GM12801 (cell line): ENCODE results near the gene CDX2.

Experiments
- CTCF ChIP-seq: IDR thresholded peaks from one replicate; pipeline ENCODE4 v1.5.1; 2011; ENCODE audit warnings: control low read depth; ENCODE audit not compliant: insufficient read length; ENCODE audit errors: extremely low read depth

Gene CDX2

DNA sequence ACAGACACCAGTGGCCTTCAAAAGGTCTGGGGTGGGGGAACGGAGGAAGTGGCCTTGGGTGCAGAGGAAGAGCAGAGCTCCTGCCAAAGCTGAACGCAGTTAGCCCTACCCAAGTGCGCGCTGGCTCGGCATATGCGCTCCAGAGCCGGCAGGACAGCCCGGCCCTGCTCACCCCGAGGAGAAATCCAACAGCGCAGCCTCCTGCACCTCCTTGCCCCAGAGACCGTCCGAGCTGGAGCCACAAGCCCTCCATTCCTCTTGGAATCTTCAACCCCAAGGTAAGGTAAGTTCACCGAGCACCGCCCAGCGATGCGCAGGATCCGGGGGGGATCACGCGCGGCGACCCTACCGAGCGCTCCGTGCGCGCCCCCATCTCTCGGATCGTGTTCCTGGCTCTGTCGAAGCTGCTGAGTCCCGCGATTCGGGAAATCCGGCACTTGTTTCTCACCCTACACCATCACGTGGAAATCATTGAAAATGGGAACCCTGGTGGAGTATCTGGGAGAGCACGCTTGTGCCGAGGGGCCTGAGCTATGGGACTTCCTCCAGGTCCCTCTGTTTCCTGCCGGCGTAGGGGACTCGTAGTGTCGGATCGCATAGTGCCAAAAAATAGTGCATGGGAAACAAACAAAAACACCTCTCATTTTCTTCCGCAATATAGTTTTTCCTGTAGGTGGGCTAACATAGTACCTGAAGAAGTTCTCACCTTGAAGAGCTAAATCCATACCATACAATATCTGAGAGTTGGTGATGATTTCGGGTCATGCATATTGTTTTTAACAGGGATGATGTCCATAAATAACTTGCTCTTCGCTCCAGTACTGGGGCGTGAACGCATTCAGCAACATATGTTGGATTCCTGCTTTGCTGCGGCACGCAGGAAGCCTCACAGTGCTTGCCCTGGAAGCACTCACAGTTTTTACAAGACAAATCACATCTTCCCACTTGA, 40.0 kb downstream of the CDX2 start:
- TF ChIP-seq CTCF: no peak

- TF ChIP-seq CTCF: no peak
Measured at GRCh38 chr13:27928353-27928804, 40.7 kb downstream of the CDX2 start.

DNA sequence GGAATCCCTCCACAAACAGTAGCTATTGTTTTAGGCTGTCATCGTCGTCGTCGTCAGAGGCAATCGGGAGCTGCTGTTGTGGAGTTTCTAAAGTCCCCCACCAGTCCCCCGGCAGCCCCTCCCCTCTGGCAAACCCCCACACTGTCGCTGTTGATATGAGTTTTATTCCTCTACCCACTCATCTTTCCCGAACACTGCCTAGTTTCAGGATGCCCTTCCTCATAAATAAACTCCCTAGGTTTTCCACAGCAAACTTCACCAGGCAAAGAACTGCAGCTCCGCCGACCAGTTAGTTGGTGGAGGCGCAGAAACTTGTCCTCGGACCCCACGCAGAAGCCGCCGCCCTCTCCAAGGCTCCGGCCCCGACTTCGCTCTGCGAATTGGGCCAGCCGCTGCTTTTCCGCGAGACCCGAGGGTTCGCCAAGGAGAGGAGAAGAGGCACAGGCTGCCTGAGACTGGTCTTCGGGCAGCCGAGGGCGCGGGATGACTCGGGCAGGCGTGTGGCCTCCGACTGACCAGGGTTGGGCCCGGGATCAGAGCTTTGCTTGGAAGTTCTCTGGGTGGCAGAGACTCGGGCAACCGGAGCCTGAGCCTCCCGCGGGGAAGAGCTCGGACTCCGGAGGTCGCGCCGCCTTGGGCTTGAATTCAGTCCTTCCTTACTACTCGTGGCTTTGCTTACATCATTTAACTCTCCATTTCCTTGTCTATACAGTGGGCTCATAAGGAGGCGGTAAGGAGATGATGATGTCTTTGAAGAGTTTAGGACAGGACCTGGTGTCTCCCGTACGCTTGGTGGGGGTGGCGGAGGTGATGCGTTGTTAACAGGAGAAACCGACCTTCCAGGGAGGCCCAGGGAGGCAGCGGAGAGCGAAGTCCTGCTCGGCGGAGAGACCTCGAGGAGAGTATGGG, 41.4 kb downstream of the CDX2 start:
- no peak for TF ChIP-seq CTCF

DNA sequence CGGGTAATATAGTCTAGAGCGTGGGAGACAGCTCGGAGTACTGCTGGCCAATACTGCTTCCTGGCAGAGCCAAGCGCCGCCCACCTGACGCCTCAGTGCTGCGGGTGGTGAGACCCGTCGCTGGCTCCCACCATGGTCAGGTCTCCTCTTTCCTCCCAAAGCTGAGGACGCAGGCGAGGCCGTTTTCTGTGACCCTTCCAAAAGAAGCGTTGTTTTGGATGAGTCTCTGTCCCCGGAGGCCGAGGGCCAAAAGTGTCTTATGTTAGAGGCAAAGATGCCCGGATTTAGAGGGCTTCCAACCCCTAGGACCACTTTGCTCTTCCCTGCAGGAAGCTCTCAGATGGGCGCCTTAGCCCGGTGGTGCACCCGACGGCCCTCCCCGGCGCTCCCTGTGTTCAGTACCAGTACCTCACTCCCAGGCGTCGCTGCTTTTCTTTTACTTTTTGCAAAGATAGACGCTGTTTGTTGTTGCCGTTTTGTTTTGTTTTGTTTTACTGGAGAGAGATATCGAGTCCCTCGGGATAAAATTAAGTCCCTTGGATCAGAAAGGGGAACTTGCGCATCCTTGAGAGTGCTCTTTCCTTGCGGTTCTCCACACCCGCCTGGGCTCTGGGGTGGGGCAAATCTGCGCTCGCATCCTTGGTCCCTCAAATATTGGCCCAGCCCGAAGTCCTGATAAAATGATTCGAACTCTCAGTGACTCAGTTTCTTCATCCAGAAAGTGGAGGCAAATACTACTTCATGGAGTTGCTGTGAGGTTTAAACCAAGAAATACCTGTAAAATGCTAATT, 42.3 kb downstream of the CDX2 start:
- TF ChIP-seq CTCF: no peak

- TF ChIP-seq CTCF: no peak
Measured at GRCh38 chr13:27925220-27925991, 43.7 kb downstream of the CDX2 start.

- no peak for TF ChIP-seq CTCF
Measured at GRCh38 chr13:27924529-27925141, 44.5 kb downstream of the CDX2 start.
